GM18519 (cell line): ENCODE data around the gene EMX1.
"Not testable (repeated sequence)": the region's sequence is repeated elsewhere in the genome, so short reads cannot be mapped to it uniquely, and the experiment has no call there.

ENCODE experiments used
- ATAC-seq: cut with Tn5 transposase; IDR thresholded peaks from one replicate; pipeline ENCODE4 v1.9.1; 2021; ENCODE audit warnings: mild to moderate bottlenecking, moderate library complexity; ENCODE audit not compliant: unreplicated experiment, low FRiP score

The EMX1 gene

GRCh38 chr2:72898585-72898906, 18.8 kb upstream of the EMX1 start:
- ATAC-seq = no peak

- ATAC-seq = no peak
These were observed 17.0 kb upstream of the EMX1 start for GRCh38 chr2:72900191-72900825.

GRCh38 chr2:72901426-72901825, 15.9 kb upstream of the EMX1 start:
- no peak for ATAC-seq

- not testable (repeated sequence) for ATAC-seq
These were observed 9.9 kb upstream of the EMX1 start for GRCh38 chr2:72907369-72907768.

GRCh38 chr2:72908741-72909140, 8.6 kb upstream of the EMX1 start:
- ATAC-seq = no peak

- ATAC-seq = no peak
These were observed 6.1 kb upstream of the EMX1 start for GRCh38 chr2:72911256-72911655.

GRCh38 chr2:72913486-72914205, 3.7 kb upstream of the EMX1 start:
- no peak for ATAC-seq

- no peak for ATAC-seq
These were observed 3.1 kb upstream of the EMX1 start for GRCh38 chr2:72914206-72914559.

GRCh38 chr2:72914589-72915319, 2.6 kb upstream of the EMX1 start:
- no peak for ATAC-seq

- ATAC-seq = no peak
These were observed 1.9 kb upstream of the EMX1 start for GRCh38 chr2:72915320-72915906.

GRCh38 chr2:72915907-72916742, 1.2 kb upstream of the EMX1 start:
- ATAC-seq = peak; percentile 49

GRCh38 chr2:72916743-72917137, 579 bp upstream of the EMX1 start:
- ATAC-seq = no peak

GRCh38 chr2:72917877-72918553, 696 bp downstream of the EMX1 start:
- ATAC-seq = no peak

- no peak for ATAC-seq
These were observed 2.3 kb downstream of the EMX1 start for GRCh38 chr2:72919414-72920317.

GRCh38 chr2:72920318-72921087, 3.2 kb downstream of the EMX1 start:
- ATAC-seq = no peak

GRCh38 chr2:72921088-72921851, 4.0 kb downstream of the EMX1 start:
- no peak for ATAC-seq

- no peak for ATAC-seq
These were observed 4.5 kb downstream of the EMX1 start for GRCh38 chr2:72921853-72922252.
